Astrocyte of the spinal cord (primary cell): ENCODE data around the gene CDC42BPA.

Experiments used
- DNase-seq: peaks from one replicate; pipeline ENCODE4 v3.0.0; 2011; ENCODE audit warnings: low read depth, low spot score
- H3K4me3 ChIP-seq: 2 replicates; pipeline ENCODE4 v1.5.1; 2011; ENCODE audit warnings: low read depth, mild to moderate bottlenecking, low read length, moderate library complexity
- in situ Hi-C: cut with HindIII; loops from 2 replicates; pipeline ENCODE4 v1.10.0; 2017; ENCODE audit warnings: low sequenced_read_pairs
- TF ChIP-seq, protein P1 (sequence below): IDR thresholded peaks from 2 replicates; pipeline ENCODE4 v1.5.1; 2012; ENCODE audit warnings: low read depth, mild to moderate bottlenecking, low read length, inconsistent platforms

CDC42BPA gene

DNA sequence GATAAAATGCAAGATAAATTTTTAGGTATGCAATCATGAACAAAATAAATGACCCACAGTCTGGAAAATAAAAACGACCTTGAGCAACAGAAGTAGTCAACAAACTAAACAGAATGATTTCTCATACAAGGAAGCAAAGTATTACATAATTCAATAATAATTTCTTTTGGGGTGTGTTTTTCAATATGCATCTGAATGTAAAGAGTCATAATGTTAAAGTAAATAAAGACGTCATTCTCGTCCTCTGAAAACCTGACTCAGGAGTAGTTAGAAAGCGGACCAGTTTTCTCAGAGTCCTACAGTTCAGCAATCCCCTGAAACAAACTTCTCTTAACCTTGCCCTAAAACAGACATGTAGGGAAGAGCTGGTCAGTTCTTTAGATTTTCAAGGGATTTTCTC lies 18.6 kb downstream of the CDC42BPA start:
- in situ Hi-C loops, result no loop called here
- DNase-seq, result peak; percentile 21
- TF ChIP-seq, protein P1, sequence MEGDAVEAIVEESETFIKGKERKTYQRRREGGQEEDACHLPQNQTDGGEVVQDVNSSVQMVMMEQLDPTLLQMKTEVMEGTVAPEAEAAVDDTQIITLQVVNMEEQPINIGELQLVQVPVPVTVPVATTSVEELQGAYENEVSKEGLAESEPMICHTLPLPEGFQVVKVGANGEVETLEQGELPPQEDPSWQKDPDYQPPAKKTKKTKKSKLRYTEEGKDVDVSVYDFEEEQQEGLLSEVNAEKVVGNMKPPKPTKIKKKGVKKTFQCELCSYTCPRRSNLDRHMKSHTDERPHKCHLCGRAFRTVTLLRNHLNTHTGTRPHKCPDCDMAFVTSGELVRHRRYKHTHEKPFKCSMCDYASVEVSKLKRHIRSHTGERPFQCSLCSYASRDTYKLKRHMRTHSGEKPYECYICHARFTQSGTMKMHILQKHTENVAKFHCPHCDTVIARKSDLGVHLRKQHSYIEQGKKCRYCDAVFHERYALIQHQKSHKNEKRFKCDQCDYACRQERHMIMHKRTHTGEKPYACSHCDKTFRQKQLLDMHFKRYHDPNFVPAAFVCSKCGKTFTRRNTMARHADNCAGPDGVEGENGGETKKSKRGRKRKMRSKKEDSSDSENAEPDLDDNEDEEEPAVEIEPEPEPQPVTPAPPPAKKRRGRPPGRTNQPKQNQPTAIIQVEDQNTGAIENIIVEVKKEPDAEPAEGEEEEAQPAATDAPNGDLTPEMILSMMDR, result no peak
- H3K4me3 ChIP-seq, result no peak overlapping the region

- no peak overlapping the region for H3K4me3 ChIP-seq
- DNase-seq, result peak; percentile 52
- in situ Hi-C loops, result no loop called here
- TF ChIP-seq, protein P1, result no peak
Observed at GRCh38 chr1:227299241-227299627, 19.1 kb downstream of the CDC42BPA start.

GRCh38 chr1:227298512-227299240 lies 19.6 kb downstream of the CDC42BPA start:
- no peak for DNase-seq
- H3K4me3 ChIP-seq, result no peak overlapping the region
- in situ Hi-C loops, result no loop called here
- TF ChIP-seq, protein P1, result no peak

- in situ Hi-C loops, result no loop called here
- DNase-seq, result no peak
- TF ChIP-seq, protein P1, result no peak
- H3K4me3 ChIP-seq, result no peak overlapping the region
Observed at GRCh38 chr1:227297073-227297793, 21.1 kb downstream of the CDC42BPA start.

DNA sequence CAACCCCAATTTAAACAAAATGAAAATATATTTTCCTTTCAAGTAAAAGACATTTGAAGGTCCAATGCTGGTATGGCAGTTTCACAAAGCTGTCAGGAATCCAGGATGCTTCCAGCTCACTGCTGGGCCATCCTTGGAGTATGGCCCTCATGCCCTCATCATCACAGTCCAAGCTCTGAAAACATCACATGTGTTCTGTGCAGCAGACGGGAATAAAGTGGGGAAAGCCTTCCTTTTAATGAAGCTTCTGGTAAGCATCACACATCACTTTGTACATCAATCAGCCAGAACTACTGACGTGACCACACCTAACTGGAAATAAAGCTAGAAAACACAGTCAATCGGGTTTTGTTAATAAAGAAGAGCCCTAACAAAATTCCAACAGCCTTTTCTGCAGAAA lies 22.7 kb downstream of the CDC42BPA start:
- in situ Hi-C loops, result no loop called here
- no peak for DNase-seq
- TF ChIP-seq, protein P1, result no peak
- H3K4me3 ChIP-seq, result no peak overlapping the region

GRCh38 chr1:227285745-227286144 lies 32.5 kb downstream of the CDC42BPA start:
- TF ChIP-seq, protein P1, result no peak
- H3K4me3 ChIP-seq, result no peak overlapping the region
- in situ Hi-C loops, result no loop called here
- no peak for DNase-seq
